ENCODE results near the gene PTPRG. TPM values are rescaled to one million over a fixed set of nuclear protein-coding genes. Genes with fewer than 3 reads are reported as not detected.
A peak's percentile ranks its signal among the peaks of the same experiment; 100 is the strongest.

Gene PTPRG
- total and polyA plus RNA-seq, 2 donors (not counting 1 experiment from before 2014, with no cell fraction given) = 67.0 to 97.9 TPM

GRCh38 chr3:61667814-61668213, 106.4 kb downstream of the PTPRG start:
- no peak overlapping the region for H3K27ac ChIP-seq (ENCODE audit: insufficient read depth, low read length)
- no peak overlapping the region for H3K9ac ChIP-seq (ENCODE audit: insufficient read depth, low read length)
- H3K9me3 ChIP-seq (ENCODE audit: control insufficient read depth, insufficient read depth, low read depth, low read length) = no peaks in the 10 kb centered on the region
- peaks cover 9% of the 10 kb centered on the region for H3K79me2 ChIP-seq (ENCODE audit: control insufficient read depth, insufficient read depth, low read length)
- H4K20me1 ChIP-seq (ENCODE audit: control insufficient read depth, extremely low read depth, insufficient read depth, low read length) = no peaks in the 10 kb centered on the region
- TF ChIP-seq EZH2 (IDR thresholded peaks at IDR 0.05; ENCODE audit: low read length, missing control alignments) = no peak
- no peak for TF ChIP-seq CTCF (conservative IDR thresholded peaks at IDR 0.05 in 1 of 2, IDR thresholded peaks at IDR 0.05 in 1 of 2; ENCODE audit: low read depth in 1 of 2, low read length in 2 of 2)
- H3K27me3 ChIP-seq (ENCODE audit: control insufficient read depth, insufficient read depth, low read length) = no peaks in the 10 kb centered on the region
- H3K4me2 ChIP-seq (ENCODE audit: extremely low read depth, insufficient read depth, low read length) = no peak overlapping the region
- no peak overlapping the region for H2AFZ ChIP-seq (ENCODE audit: low read length)
- H3K4me1 ChIP-seq (ENCODE audit: control insufficient read depth, extremely low read depth, insufficient read depth, low read length) = peaks cover 3% of the 10 kb centered on the region
- DNase-seq (ENCODE audit: low read depth in 2 of 2) = peak in 1 of 2 donors; percentile 57
- H3K36me3 ChIP-seq (ENCODE audit: control insufficient read depth, insufficient read depth, low read length) = no peaks in the 10 kb centered on the region
- H3K4me3 ChIP-seq (replicated peaks in 1 of 4; ENCODE audit: control extremely low read depth in 1 of 4, insufficient read depth in 1 of 4, low read depth in 3 of 4, low read length in 4 of 4) = no peak overlapping the region

DNA sequence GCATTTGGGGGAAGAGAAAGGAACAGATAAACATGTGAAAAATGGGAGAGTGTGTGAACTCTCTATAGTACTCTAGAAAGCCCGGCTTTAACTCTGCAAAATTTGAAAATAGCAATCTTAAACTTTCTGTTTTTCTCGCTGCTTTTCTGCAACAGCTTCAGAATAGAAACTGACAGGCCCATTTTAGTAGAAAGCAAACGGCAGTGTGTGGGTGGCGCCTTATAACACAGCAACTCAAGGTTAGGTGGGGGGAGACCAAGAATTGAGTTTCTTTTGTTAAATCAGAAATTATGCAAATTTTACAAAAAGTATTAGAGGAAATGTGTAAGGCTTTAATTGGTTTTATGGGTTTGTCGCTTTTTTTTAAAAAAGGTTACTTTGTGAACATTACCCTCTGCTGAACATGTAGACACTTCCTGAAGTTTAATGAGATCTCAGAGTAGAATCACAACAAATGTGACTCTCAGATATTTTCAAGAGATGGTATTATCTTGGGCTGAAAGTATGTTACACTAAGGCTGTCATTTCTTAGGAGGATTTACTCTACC, 107.0 kb downstream of the PTPRG start:
- no peak for DNase-seq (ENCODE audit: low read depth in 2 of 2)
- H3K27me3 ChIP-seq (ENCODE audit: control insufficient read depth, insufficient read depth, low read length) = no peaks in the 10 kb centered on the region
- H3K9ac ChIP-seq (ENCODE audit: insufficient read depth, low read length) = no peak overlapping the region
- H4K20me1 ChIP-seq (ENCODE audit: control insufficient read depth, extremely low read depth, insufficient read depth, low read length) = no peaks in the 10 kb centered on the region
- H3K4me2 ChIP-seq (ENCODE audit: extremely low read depth, insufficient read depth, low read length) = no peak overlapping the region
- no peak overlapping the region for H3K27ac ChIP-seq (ENCODE audit: insufficient read depth, low read length)
- no peak overlapping the region for H2AFZ ChIP-seq (ENCODE audit: low read length)
- H3K36me3 ChIP-seq (ENCODE audit: control insufficient read depth, insufficient read depth, low read length) = no peaks in the 10 kb centered on the region
- H3K4me1 ChIP-seq (ENCODE audit: control insufficient read depth, extremely low read depth, insufficient read depth, low read length) = peaks cover 3% of the 10 kb centered on the region
- H3K9me3 ChIP-seq (ENCODE audit: control insufficient read depth, insufficient read depth, low read depth, low read length) = no peaks in the 10 kb centered on the region
- no peak for TF ChIP-seq EZH2 (IDR thresholded peaks at IDR 0.05; ENCODE audit: low read length, missing control alignments)
- TF ChIP-seq CTCF (conservative IDR thresholded peaks at IDR 0.05 in 1 of 2, IDR thresholded peaks at IDR 0.05 in 1 of 2; ENCODE audit: low read depth in 1 of 2, low read length in 2 of 2) = no peak
- H3K79me2 ChIP-seq (ENCODE audit: control insufficient read depth, insufficient read depth, low read length) = peaks cover 9% of the 10 kb centered on the region
- H3K4me3 ChIP-seq (replicated peaks in 1 of 4; ENCODE audit: control extremely low read depth in 1 of 4, insufficient read depth in 1 of 4, low read depth in 3 of 4, low read length in 4 of 4) = no peak overlapping the region

GRCh38 chr3:61669203-61669602, 107.8 kb downstream of the PTPRG start:
- H3K9me3 ChIP-seq (ENCODE audit: control insufficient read depth, insufficient read depth, low read depth, low read length) = no peaks in the 10 kb centered on the region
- H3K79me2 ChIP-seq (ENCODE audit: control insufficient read depth, insufficient read depth, low read length) = peaks cover 9% of the 10 kb centered on the region
- TF ChIP-seq EZH2 (IDR thresholded peaks at IDR 0.05; ENCODE audit: low read length, missing control alignments) (no peak), CTCF (conservative IDR thresholded peaks at IDR 0.05 in 1 of 2, IDR thresholded peaks at IDR 0.05 in 1 of 2; ENCODE audit: low read depth in 1 of 2, low read length in 2 of 2) (no peak)
- H3K27ac ChIP-seq (ENCODE audit: insufficient read depth, low read length) = no peak overlapping the region
- H3K36me3 ChIP-seq (ENCODE audit: control insufficient read depth, insufficient read depth, low read length) = no peaks in the 10 kb centered on the region
- peak in 1 of 2 donors; percentile 11 for DNase-seq (ENCODE audit: low read depth in 2 of 2)
- H2AFZ ChIP-seq (ENCODE audit: low read length) = no peak overlapping the region
- H3K4me1 ChIP-seq (ENCODE audit: control insufficient read depth, extremely low read depth, insufficient read depth, low read length) = peaks cover 3% of the 10 kb centered on the region
- H3K4me2 ChIP-seq (ENCODE audit: extremely low read depth, insufficient read depth, low read length) = no peak overlapping the region
- no peak overlapping the region for H3K9ac ChIP-seq (ENCODE audit: insufficient read depth, low read length)
- no peak overlapping the region for H3K4me3 ChIP-seq (replicated peaks in 1 of 4; ENCODE audit: control extremely low read depth in 1 of 4, insufficient read depth in 1 of 4, low read depth in 3 of 4, low read length in 4 of 4)
- H4K20me1 ChIP-seq (ENCODE audit: control insufficient read depth, extremely low read depth, insufficient read depth, low read length) = no peaks in the 10 kb centered on the region
- H3K27me3 ChIP-seq (ENCODE audit: control insufficient read depth, insufficient read depth, low read length) = no peaks in the 10 kb centered on the region
